IMR-90 (cell line): ENCODE results near the gene FAM149B1. TPM values are rescaled to one million over a fixed set of nuclear protein-coding genes. Genes with fewer than 3 reads are reported as not detected.

ENCODE experiments used
- ATAC-seq: fragments of 200-7000 bp; cut with Tn5 transposase; 2 replicates; pipeline ENCODE4 v1.9.1; 2020; ENCODE audit warnings: low read depth, mild to moderate bottlenecking, moderate library complexity
- BruUV-seq: library from RNA; stranded (reverse); fragments of 400-500 nt; replicated peaks from 2 replicates; lab custom pipeline; 2021; lab: Mats Ljungman, UMichigan
- CTCF ChIA-PET: fragments of 300-600 bp; formaldehyde crosslinking; extraction: SDS; loops from one replicate; lab custom pipeline; 2021; ENCODE audit warnings: antibody characterized with exemption; lab: Yijun Ruan, JAX
- POLR2A ChIA-PET: fragments of 300-600 bp; sonication (Branson Sonifier 250); formaldehyde crosslinking; loops from one replicate; lab custom pipeline; 2022; ENCODE audit warnings: antibody characterized with exemption; ENCODE audit not compliant: unreplicated experiment; lab: Charles Lee
- DNase-seq: peaks from one replicate; pipeline ENCODE4 v3.0.0; 2013
- H2AFZ ChIP-seq: replicated peaks from 2 replicates; pipeline ENCODE3; 2013; ENCODE audit warnings: low read length, mild to moderate bottlenecking; ENCODE audit not compliant: poor library complexity
- H2AK5ac ChIP-seq: 2 replicates; pipeline ENCODE4 v1.6.1; 2013; ENCODE audit warnings: low read depth, low read length, inconsistent platforms
- H2AK9ac ChIP-seq: replicated peaks from 2 replicates; pipeline ENCODE3; 2013; ENCODE audit warnings: mild to moderate bottlenecking, low read depth, low read length, moderate library complexity; ENCODE audit not compliant: poor library complexity
- H2BK120ac ChIP-seq: 2 replicates; pipeline ENCODE4 v1.6.1; 2013; ENCODE audit warnings: low read depth, low read length, inconsistent platforms
- H2BK15ac ChIP-seq: 3 replicates; pipeline ENCODE4 v1.6.1; 2013; ENCODE audit warnings: low read depth, low read length, inconsistent platforms
- H2BK20ac ChIP-seq: 2 replicates; pipeline ENCODE4 v1.6.1; 2013; ENCODE audit warnings: low read depth, mild to moderate bottlenecking, inconsistent platforms, low read length, moderate library complexity
- H2BK5ac ChIP-seq: 2 replicates; pipeline ENCODE4 v1.6.1; 2013; ENCODE audit warnings: mild to moderate bottlenecking, low read depth, low read length, inconsistent platforms; ENCODE audit not compliant: poor library complexity, severe bottlenecking
- H3K14ac ChIP-seq: replicated peaks from 2 replicates; pipeline ENCODE4 v1.6.1; 2013; ENCODE audit warnings: low read depth, low read length, inconsistent platforms
- H3K18ac ChIP-seq: 2 replicates; pipeline ENCODE4 v1.6.1; 2013; ENCODE audit warnings: low read depth, low read length, control low read depth
- H3K23ac ChIP-seq: 2 replicates; pipeline ENCODE4 v1.6.1; 2013; ENCODE audit warnings: low read depth, low read length, inconsistent platforms
- H3K27ac ChIP-seq: 2 replicates; pipeline ENCODE4 v1.5.1; 2013; ENCODE audit warnings: mild to moderate bottlenecking, control low read depth, low read length; ENCODE audit not compliant: insufficient read depth
- H3K27me3 ChIP-seq: 2 replicates; pipeline ENCODE4 v1.6.1; 2013; ENCODE audit warnings: low read length; ENCODE audit not compliant: control insufficient read depth, insufficient read depth
- H3K36me3 ChIP-seq: 2 replicates; pipeline ENCODE4 v1.6.1; 2013; ENCODE audit warnings: low read length, mixed read lengths; ENCODE audit not compliant: control insufficient read depth, insufficient read depth
- H3K4ac ChIP-seq: 2 replicates; pipeline ENCODE4 v1.6.1; 2013; ENCODE audit warnings: low read depth, low read length, inconsistent platforms
- H3K4me1 ChIP-seq: 2 replicates; pipeline ENCODE4 v1.6.1; 2013; ENCODE audit warnings: low read length, mixed read lengths; ENCODE audit not compliant: control insufficient read depth, insufficient read depth
- H3K4me2 ChIP-seq: 2 replicates; pipeline ENCODE4 v1.6.1; 2013; ENCODE audit warnings: low read depth, mild to moderate bottlenecking, control low read depth, low read length, moderate library complexity
- H3K4me3 ChIP-seq: 2 replicates; pipeline ENCODE4 v1.5.1; 2013; ENCODE audit warnings: low read depth, mild to moderate bottlenecking, control low read depth, low read length, moderate library complexity; ENCODE audit not compliant: insufficient read depth
- H3K56ac ChIP-seq: 2 replicates; pipeline ENCODE4 v1.6.1; 2013; ENCODE audit warnings: low read length, inconsistent platforms; ENCODE audit not compliant: insufficient read depth; ENCODE audit errors: extremely low read depth
- H3K79me1 ChIP-seq, 2 experiments: 2 replicates each; pipeline ENCODE4 v1.6.1; 2013; ENCODE audit warnings: low read length in 2 of 2, inconsistent platforms in 1 of 2, low read depth in 1 of 2
- H3K9ac ChIP-seq: 2 replicates; pipeline ENCODE4 v1.6.1; 2013; ENCODE audit warnings: low read depth, low read length, control low read depth
- H3K9me1 ChIP-seq: 2 replicates; pipeline ENCODE4 v1.6.1; 2013; ENCODE audit warnings: low read length, inconsistent platforms; ENCODE audit not compliant: insufficient read depth
- H3K9me3 ChIP-seq: 2 replicates; pipeline ENCODE4 v1.6.1; 2013; ENCODE audit warnings: low read length; ENCODE audit not compliant: control insufficient read depth, insufficient read depth
- H4K20me1 ChIP-seq: 2 replicates; pipeline ENCODE4 v1.6.1; 2013; ENCODE audit warnings: low read length, inconsistent platforms; ENCODE audit not compliant: insufficient read depth
- H4K5ac ChIP-seq: 2 replicates; pipeline ENCODE4 v1.6.1; 2013; ENCODE audit warnings: mild to moderate bottlenecking, low read depth, low read length, control low read depth
- H4K8ac ChIP-seq, 2 experiments: 2 replicates each; pipeline ENCODE4 v1.6.1; 2013; ENCODE audit warnings: low read depth in 2 of 2, low read length in 2 of 2, control low read depth in 1 of 2, inconsistent platforms in 1 of 2
- H4K91ac ChIP-seq: 2 replicates; pipeline ENCODE4 v1.6.1; 2013; ENCODE audit warnings: low read depth, low read length, inconsistent platforms; ENCODE audit not compliant: insufficient read depth
- CHD1 ChIP-seq: IDR thresholded peaks from 2 replicates; pipeline ENCODE4 v1.6.1; 2012; ENCODE audit warnings: low read depth, low read length, improper control_type of control experiment
- CTCF ChIP-seq: conservative IDR thresholded peaks from 2 replicates; pipeline ENCODE4 v1.5.1; 2012; ENCODE audit warnings: mild to moderate bottlenecking, low read depth, low read length, improper control_type of control experiment
- WGBS, 2 experiments: methylation state at CpG; one replicate each; pipeline versions ENCODE4 v1.1.5 to v1.1.7; 2013; ENCODE audit warnings: missing lambda C conversion rate in 2 of 2; ENCODE audit not compliant: insufficient read length in 1 of 2; ENCODE audit errors: extremely low coverage in 2 of 2; 5-methylcytosine and 5-hydroxymethylcytosine counted together
- dilution Hi-C: fragments of 300-500 bp; cut with HindIII; formaldehyde crosslinking; loops from one replicate; pipeline ENCODE4 v1.14.3; 2018; ENCODE audit warnings: low sequenced_read_pairs; ENCODE audit not compliant: unreplicated experiment
- in situ Hi-C: fragments of 300-500 bp; cut with MboI; formaldehyde crosslinking; loops from 3 replicates; pipeline ENCODE4 v1.14.3; 2019; ENCODE audit warnings: low sequenced_read_pairs, inconsistent platforms, mixed read lengths
- intact Hi-C: fragments of 100-400 bp; cut with micrococcal nuclease; formaldehyde crosslinking; loops from 2 replicates; pipeline ENCODE4 v1.10.0; 2022
- polyA plus RNA-seq, 3 experiments: library from polyadenylated mRNA; depleted of rRNA; stranded (reverse); fragments of >200 nt; gene quantifications; 2 replicates each; pipeline ENCODE4 v1.2.3, GENCODE V29; 2012; ENCODE audit warnings: low replicate concordance in 1 of 3
- total RNA-seq: library from RNA; depleted of rRNA; stranded (reverse); fragments of >200 nt; gene quantifications from 2 replicates; pipeline ENCODE4 v1.2.3, GENCODE V29; 2012

FAM149B1 gene
- total and polyA plus RNA-seq, 2 of the 4 experiments (the other 2 are of a cell fraction), result 21.7 to 28.3 TPM

GRCh38 chr10:73218431-73219191 is 50.7 kb downstream of the FAM149B1 start:
- Histone ChIP-seq H3K23ac (no peak overlapping the region), H3K14ac (no peak overlapping the region), H3K4ac (no peak overlapping the region), H3K4me3 (no peak overlapping the region), H4K8ac (no peak overlapping the region), H3K4me2 (no peak overlapping the region), H3K4me1 (no peaks in the 10 kb centered on the region), H2BK15ac (no peak overlapping the region), H3K9ac (no peak overlapping the region), H4K5ac (no peak overlapping the region), H3K36me3 (peaks cover 15% of the 10 kb centered on the region), H2AK9ac (no peak overlapping the region), H2BK120ac (no peak overlapping the region), H3K27ac (no peak overlapping the region), H3K27me3 (no peaks in the 10 kb centered on the region), H2AFZ (no peak overlapping the region), H4K20me1 (no peaks in the 10 kb centered on the region; the same call in 1 of the 2 replicates), H4K91ac (no peak overlapping the region), H2AK5ac (no peak overlapping the region), H3K9me1 (0 out of 2 replicates have a peak, but pooled peaks cover 3% of the 10 kb centered on the region), H2BK5ac (no peak overlapping the region), H3K56ac (no peak overlapping the region), H3K9me3 (no peaks in the 10 kb centered on the region), H2BK20ac (no peak overlapping the region), H3K79me1 (no peaks in the 10 kb centered on the region; a peak in 2 of 4 replicates), H3K18ac (no peak overlapping the region)
- ChIA-PET CTCF (interaction anchor here (0.7 kb wide), 1 partner anchor 91 kb away, joined by 3 read pairs; no protein-coding TSS in a partner anchor), POLR2A (no interaction called here)
- intact Hi-C loops, result no loop called here
- ATAC-seq, result no peak
- 94% methylated on average over 2 of the region's 2 CpGs; no CpG with 5 or more reads in 1 of the 2 experiments for WGBS, 2 experiments
- in situ Hi-C loops, result no loop called here
- DNase-seq, result peak; percentile 28
- dilution Hi-C loops, result no loop called here
- BruUV-seq, result no TSS peak
- TF ChIP-seq CHD1, result no peak
- peak; percentile 30; the same call in 1 of the 2 replicates for TF ChIP-seq CTCF
